ENCODE data around the gene PTPRT. TPM values are rescaled to one million over a fixed set of nuclear protein-coding genes. Genes with fewer than 3 reads are reported as not detected.

Gene PTPRT
- total and polyA plus RNA-seq, 4 donors, result 10.7 to 46.1 (median 32.0) TPM

- 57% methylated on average over 11 of the region's 13 CpGs for WGBS (ENCODE audit: insufficient coverage)
- no peak overlapping the region for H3K27ac ChIP-seq (ENCODE audit: low read depth, low read length)
- peak in 1 of 6 donors; percentile 63 for DNase-seq (ENCODE audit: low read depth in 4 of 6, low spot score in 6 of 6)
- H3K9me3 ChIP-seq (ENCODE audit: control insufficient read depth, insufficient read depth, low read length), result no peaks in the 10 kb centered on the region
- H3K4me1 ChIP-seq (ENCODE audit: control insufficient read depth, insufficient read depth, low read length), result peaks cover 6% of the 10 kb centered on the region
- H3K36me3 ChIP-seq (ENCODE audit: control insufficient read depth, insufficient read depth, low read length), result no peaks in the 10 kb centered on the region
- H3K27me3 ChIP-seq (ENCODE audit: control insufficient read depth, insufficient read depth, low read length), result no peaks in the 10 kb centered on the region
- no peak overlapping the region for H3K4me3 ChIP-seq (ENCODE audit: low read depth, low read length)
These were observed 172.3 kb downstream of the PTPRT start for GRCh38 chr20:43017241-43018030.

GRCh38 chr20:43016257-43016656, 173.4 kb downstream of the PTPRT start:
- Histone ChIP-seq H3K27ac (ENCODE audit: low read depth, low read length) (no peak overlapping the region), H3K9me3 (ENCODE audit: control insufficient read depth, insufficient read depth, low read length) (no peaks in the 10 kb centered on the region), H3K4me1 (ENCODE audit: control insufficient read depth, insufficient read depth, low read length) (peaks cover 6% of the 10 kb centered on the region), H3K4me3 (ENCODE audit: low read depth, low read length) (no peak overlapping the region), H3K27me3 (ENCODE audit: control insufficient read depth, insufficient read depth, low read length) (no peaks in the 10 kb centered on the region), H3K36me3 (ENCODE audit: control insufficient read depth, insufficient read depth, low read length) (no peaks in the 10 kb centered on the region)
- WGBS (ENCODE audit: insufficient coverage), result 64% methylated on average over 3 of the region's 4 CpGs
- no peak for DNase-seq (ENCODE audit: low read depth in 4 of 6, low spot score in 6 of 6)

- Histone ChIP-seq H3K36me3 (ENCODE audit: control insufficient read depth, insufficient read depth, low read length) (no peaks in the 10 kb centered on the region), H3K9me3 (ENCODE audit: control insufficient read depth, insufficient read depth, low read length) (no peaks in the 10 kb centered on the region), H3K27ac (ENCODE audit: low read depth, low read length) (no peak overlapping the region), H3K4me1 (ENCODE audit: control insufficient read depth, insufficient read depth, low read length) (peaks cover 6% of the 10 kb centered on the region), H3K4me3 (ENCODE audit: low read depth, low read length) (no peak overlapping the region), H3K27me3 (ENCODE audit: control insufficient read depth, insufficient read depth, low read length) (no peaks in the 10 kb centered on the region)
- no CpG with 5 or more reads among the region's 1 CpG for WGBS (ENCODE audit: insufficient coverage)
- DNase-seq (ENCODE audit: low read depth in 4 of 6, low spot score in 6 of 6), result no peak
These were observed 174.1 kb downstream of the PTPRT start for GRCh38 chr20:43015566-43015965.

GRCh38 chr20:43014206-43014605, 175.5 kb downstream of the PTPRT start:
- Histone ChIP-seq H3K27ac (ENCODE audit: low read depth, low read length) (no peak overlapping the region), H3K36me3 (ENCODE audit: control insufficient read depth, insufficient read depth, low read length) (no peaks in the 10 kb centered on the region), H3K27me3 (ENCODE audit: control insufficient read depth, insufficient read depth, low read length) (no peaks in the 10 kb centered on the region), H3K9me3 (ENCODE audit: control insufficient read depth, insufficient read depth, low read length) (no peaks in the 10 kb centered on the region), H3K4me3 (ENCODE audit: low read depth, low read length) (no peak overlapping the region), H3K4me1 (ENCODE audit: control insufficient read depth, insufficient read depth, low read length) (peaks cover 6% of the 10 kb centered on the region)
- DNase-seq (ENCODE audit: low read depth in 4 of 6, low spot score in 6 of 6), result peak in 1 of 6 donors; percentile 55
- WGBS (ENCODE audit: insufficient coverage), result 67% methylated on average over 1 of the region's 6 CpGs

- H3K9me3 ChIP-seq (ENCODE audit: control insufficient read depth, insufficient read depth, low read length), result no peaks in the 10 kb centered on the region
- no peak for DNase-seq (ENCODE audit: low read depth in 4 of 6, low spot score in 6 of 6)
- no peaks in the 10 kb centered on the region for H3K36me3 ChIP-seq (ENCODE audit: control insufficient read depth, insufficient read depth, low read length)
- H3K27ac ChIP-seq (ENCODE audit: low read depth, low read length), result no peak overlapping the region
- H3K27me3 ChIP-seq (ENCODE audit: control insufficient read depth, insufficient read depth, low read length), result no peaks in the 10 kb centered on the region
- H3K4me1 ChIP-seq (ENCODE audit: control insufficient read depth, insufficient read depth, low read length), result no peaks in the 10 kb centered on the region
- H3K4me3 ChIP-seq (ENCODE audit: low read depth, low read length), result no peak overlapping the region
- WGBS (ENCODE audit: insufficient coverage), result 84% methylated on average over 2 of the region's 3 CpGs
These were observed 178.2 kb downstream of the PTPRT start for GRCh38 chr20:43011491-43011890.

- Histone ChIP-seq H3K4me3 (ENCODE audit: low read depth, low read length) (no peak overlapping the region), H3K4me1 (ENCODE audit: control insufficient read depth, insufficient read depth, low read length) (no peaks in the 10 kb centered on the region), H3K27ac (ENCODE audit: low read depth, low read length) (no peak overlapping the region), H3K36me3 (ENCODE audit: control insufficient read depth, insufficient read depth, low read length) (no peaks in the 10 kb centered on the region), H3K9me3 (ENCODE audit: control insufficient read depth, insufficient read depth, low read length) (no peaks in the 10 kb centered on the region), H3K27me3 (ENCODE audit: control insufficient read depth, insufficient read depth, low read length) (no peaks in the 10 kb centered on the region)
- no peak for DNase-seq (ENCODE audit: low read depth in 4 of 6, low spot score in 6 of 6)
- WGBS (ENCODE audit: insufficient coverage), result 86% methylated on average over 8 of the region's 8 CpGs
These were observed 180.2 kb downstream of the PTPRT start for GRCh38 chr20:43009532-43009931.

GRCh38 chr20:43007525-43007924, 182.2 kb downstream of the PTPRT start:
- Histone ChIP-seq H3K4me3 (ENCODE audit: low read depth, low read length) (no peak overlapping the region), H3K27me3 (ENCODE audit: control insufficient read depth, insufficient read depth, low read length) (no peaks in the 10 kb centered on the region), H3K9me3 (ENCODE audit: control insufficient read depth, insufficient read depth, low read length) (no peaks in the 10 kb centered on the region), H3K4me1 (ENCODE audit: control insufficient read depth, insufficient read depth, low read length) (no peaks in the 10 kb centered on the region), H3K27ac (ENCODE audit: low read depth, low read length) (no peak overlapping the region), H3K36me3 (ENCODE audit: control insufficient read depth, insufficient read depth, low read length) (no peaks in the 10 kb centered on the region)
- 80% methylated on average over 3 of the region's 5 CpGs for WGBS (ENCODE audit: insufficient coverage)
- no peak for DNase-seq (ENCODE audit: low read depth in 4 of 6, low spot score in 6 of 6)

GRCh38 chr20:43006651-43007375, 182.9 kb downstream of the PTPRT start:
- no peaks in the 10 kb centered on the region for H3K36me3 ChIP-seq (ENCODE audit: control insufficient read depth, insufficient read depth, low read length)
- H3K9me3 ChIP-seq (ENCODE audit: control insufficient read depth, insufficient read depth, low read length), result no peaks in the 10 kb centered on the region
- no peak overlapping the region for H3K27ac ChIP-seq (ENCODE audit: low read depth, low read length)
- WGBS (ENCODE audit: insufficient coverage), result 93% methylated on average over 3 of the region's 5 CpGs
- H3K4me1 ChIP-seq (ENCODE audit: control insufficient read depth, insufficient read depth, low read length), result no peaks in the 10 kb centered on the region
- H3K27me3 ChIP-seq (ENCODE audit: control insufficient read depth, insufficient read depth, low read length), result no peaks in the 10 kb centered on the region
- no peak overlapping the region for H3K4me3 ChIP-seq (ENCODE audit: low read depth, low read length)
- no peak for DNase-seq (ENCODE audit: low read depth in 4 of 6, low spot score in 6 of 6)

GRCh38 chr20:43003318-43003944, 186.3 kb downstream of the PTPRT start:
- no peak overlapping the region for H3K27ac ChIP-seq (ENCODE audit: low read depth, low read length)
- H3K27me3 ChIP-seq (ENCODE audit: control insufficient read depth, insufficient read depth, low read length), result no peaks in the 10 kb centered on the region
- no peaks in the 10 kb centered on the region for H3K36me3 ChIP-seq (ENCODE audit: control insufficient read depth, insufficient read depth, low read length)
- H3K9me3 ChIP-seq (ENCODE audit: control insufficient read depth, insufficient read depth, low read length), result no peaks in the 10 kb centered on the region
- 100% methylated on average over 2 of the region's 6 CpGs for WGBS (ENCODE audit: insufficient coverage)
- H3K4me1 ChIP-seq (ENCODE audit: control insufficient read depth, insufficient read depth, low read length), result no peaks in the 10 kb centered on the region
- no peak overlapping the region for H3K4me3 ChIP-seq (ENCODE audit: low read depth, low read length)
- no peak for DNase-seq (ENCODE audit: low read depth in 4 of 6, low spot score in 6 of 6)

Data from spinal cord (tissue), 10 donors.